Measurements from ENCODE around the gene LRGUK.
"Not testable (repeated sequence)": the region's sequence is repeated elsewhere in the genome, so short reads cannot be mapped to it uniquely, and the experiment has no call there.

Gene LRGUK

GRCh38 chr7:134287916-134288659, 160.9 kb downstream of the LRGUK start:
- Mint-ChIP-seq H3K27ac (no peak overlapping the region), H3K27me3 (no peaks in the 10 kb centered on the region), H3K4me1 (peaks cover 5% of the 10 kb centered on the region), H3K36me3 (peaks cover 8% of the 10 kb centered on the region), H3K9me3 (no peaks in the 10 kb centered on the region), H3K4me3 (no peak overlapping the region)
- no peak for ATAC-seq

GRCh38 chr7:134289423-134289822, 162.3 kb downstream of the LRGUK start:
- H3K4me1 Mint-ChIP-seq: peaks cover 12% of the 10 kb centered on the region
- H3K27ac Mint-ChIP-seq: no peak overlapping the region
- no peaks in the 10 kb centered on the region for H3K9me3 Mint-ChIP-seq
- no peak overlapping the region for H3K4me3 Mint-ChIP-seq
- H3K27me3 Mint-ChIP-seq: no peaks in the 10 kb centered on the region
- peaks cover 14% of the 10 kb centered on the region for H3K36me3 Mint-ChIP-seq
- no peak for ATAC-seq

DNA sequence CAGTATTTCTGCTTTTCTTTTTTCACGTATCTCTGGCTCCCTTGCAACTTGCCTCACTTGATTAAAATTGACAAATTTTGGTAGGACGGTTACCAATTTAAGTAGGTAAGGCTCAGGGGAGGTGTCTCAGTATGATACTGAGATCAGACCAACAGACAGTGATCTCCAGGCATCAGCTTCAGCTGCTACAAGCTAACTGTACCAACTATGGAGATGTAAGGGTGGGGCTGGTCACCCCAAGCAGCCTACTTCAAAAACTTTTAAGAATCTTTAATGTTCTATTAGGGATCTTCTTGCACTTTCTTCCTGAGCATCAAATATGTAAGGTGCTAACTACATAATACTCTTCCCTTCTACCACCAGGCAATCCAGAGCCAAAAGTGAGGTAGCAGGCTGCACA, 162.7 kb downstream of the LRGUK start:
- peaks cover 12% of the 10 kb centered on the region for H3K4me1 Mint-ChIP-seq
- no peaks in the 10 kb centered on the region for H3K9me3 Mint-ChIP-seq
- H3K4me3 Mint-ChIP-seq: no peak overlapping the region
- no peak for ATAC-seq
- H3K27me3 Mint-ChIP-seq: no peaks in the 10 kb centered on the region
- H3K36me3 Mint-ChIP-seq: peaks cover 18% of the 10 kb centered on the region
- no peak overlapping the region for H3K27ac Mint-ChIP-seq

DNA sequence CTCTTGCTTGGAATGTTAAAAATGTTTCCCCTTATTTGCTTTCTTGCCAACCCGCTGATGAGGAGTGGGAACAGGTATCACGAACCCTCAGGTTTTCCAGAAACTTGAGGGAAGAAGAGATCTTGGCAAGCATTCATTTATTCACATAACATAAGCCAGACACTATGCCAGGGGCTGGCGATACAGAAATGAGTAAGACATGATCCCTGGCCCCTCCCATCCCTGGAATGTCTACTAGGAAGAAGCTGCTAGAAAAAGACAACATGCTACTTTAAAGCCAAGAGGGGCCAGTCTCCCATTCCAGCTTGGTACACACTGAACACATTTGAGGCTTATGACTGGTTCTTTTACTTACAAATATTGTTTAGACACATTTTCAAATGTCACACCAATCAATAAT, 163.1 kb downstream of the LRGUK start:
- no peaks in the 10 kb centered on the region for H3K27me3 Mint-ChIP-seq
- ATAC-seq: no peak
- no peak overlapping the region for H3K4me3 Mint-ChIP-seq
- H3K36me3 Mint-ChIP-seq: peaks cover 22% of the 10 kb centered on the region
- no peak overlapping the region for H3K27ac Mint-ChIP-seq
- H3K9me3 Mint-ChIP-seq: no peaks in the 10 kb centered on the region
- H3K4me1 Mint-ChIP-seq: peaks cover 12% of the 10 kb centered on the region

- Mint-ChIP-seq H3K9me3 (no peaks in the 10 kb centered on the region), H3K4me3 (peak overlapping the region; percentile 30), H3K4me1 (peaks cover 12% of the 10 kb centered on the region), H3K36me3 (peaks cover 32% of the 10 kb centered on the region), H3K27me3 (no peaks in the 10 kb centered on the region), H3K27ac (peak overlapping the region; percentile 69)
- ATAC-seq: peak; percentile 100
Observed at GRCh38 chr7:134293002-134293740, 166.0 kb downstream of the LRGUK start.

- H3K27me3 Mint-ChIP-seq, H3K27ac Mint-ChIP-seq, H3K4me3 Mint-ChIP-seq, H3K9me3 Mint-ChIP-seq, ATAC-seq: not testable (repeated sequence)
- peaks cover 12% of the 10 kb centered on the region for H3K4me1 Mint-ChIP-seq
- H3K36me3 Mint-ChIP-seq: peaks cover 44% of the 10 kb centered on the region
Observed at GRCh38 chr7:134295982-134296381, 168.8 kb downstream of the LRGUK start.

DNA sequence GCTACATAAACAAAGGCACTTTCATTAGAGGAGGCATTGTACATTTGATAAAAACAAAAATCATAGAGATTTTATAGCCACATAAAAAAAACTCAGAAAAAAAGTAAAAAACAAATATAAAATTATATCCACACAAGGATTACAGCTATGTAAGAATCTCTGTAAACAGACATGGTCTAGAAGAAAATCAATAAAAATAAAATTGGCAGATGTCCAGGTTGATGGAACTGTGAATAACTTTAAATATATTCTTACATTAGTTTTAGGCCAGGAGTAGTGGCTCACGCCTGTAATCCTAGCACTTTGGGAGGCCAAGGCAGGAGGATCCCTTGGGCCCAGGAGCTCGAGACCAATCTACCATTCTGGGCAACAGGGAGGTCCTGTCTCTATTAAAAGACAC, 170.3 kb downstream of the LRGUK start:
- Mint-ChIP-seq H3K4me3 (no peak overlapping the region), H3K27me3 (no peaks in the 10 kb centered on the region), H3K9me3 (no peaks in the 10 kb centered on the region), H3K4me1 (peaks cover 12% of the 10 kb centered on the region), H3K36me3 (peaks cover 54% of the 10 kb centered on the region), H3K27ac (no peak overlapping the region)
- no peak for ATAC-seq

- ATAC-seq: no peak
- Mint-ChIP-seq H3K4me3 (no peak overlapping the region), H3K27me3 (no peaks in the 10 kb centered on the region), H3K36me3 (peaks cover 59% of the 10 kb centered on the region), H3K27ac (no peak overlapping the region), H3K9me3 (no peaks in the 10 kb centered on the region), H3K4me1 (no peaks in the 10 kb centered on the region)
Observed at GRCh38 chr7:134298902-134299683, 172.0 kb downstream of the LRGUK start.

- Mint-ChIP-seq H3K36me3 (peaks cover 55% of the 10 kb centered on the region), H3K9me3 (no peaks in the 10 kb centered on the region), H3K27me3 (no peaks in the 10 kb centered on the region), H3K27ac (no peak overlapping the region), H3K4me1 (no peaks in the 10 kb centered on the region), H3K4me3 (no peak overlapping the region)
- ATAC-seq: no peak
Observed at GRCh38 chr7:134300988-134301387, 173.8 kb downstream of the LRGUK start.

GRCh38 chr7:134301592-134301991, 174.5 kb downstream of the LRGUK start:
- Mint-ChIP-seq H3K36me3 (peaks cover 57% of the 10 kb centered on the region), H3K27ac (no peak overlapping the region), H3K4me1 (no peaks in the 10 kb centered on the region), H3K4me3 (no peak overlapping the region), H3K9me3 (no peaks in the 10 kb centered on the region), H3K27me3 (no peaks in the 10 kb centered on the region)
- no peak for ATAC-seq

DNA sequence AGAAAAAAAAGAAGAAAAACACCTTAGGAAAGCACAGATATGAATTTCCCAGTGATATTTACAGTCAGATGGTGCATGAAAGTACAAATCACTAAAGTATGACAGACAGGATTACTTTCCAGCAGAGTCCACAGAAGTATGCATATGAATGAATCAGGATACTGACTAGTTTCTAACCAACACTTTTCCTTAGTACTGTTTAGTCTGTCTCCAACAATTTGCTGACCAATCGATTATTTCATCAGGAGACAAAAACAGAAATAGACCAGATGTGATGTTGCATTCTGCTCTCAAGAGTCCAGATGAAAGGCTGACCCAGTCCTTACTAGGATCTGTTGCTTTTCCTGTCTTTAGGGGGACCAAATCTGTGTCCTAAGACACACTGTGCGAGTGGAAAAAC, 175.0 kb downstream of the LRGUK start:
- no peaks in the 10 kb centered on the region for H3K27me3 Mint-ChIP-seq
- H3K4me1 Mint-ChIP-seq: no peaks in the 10 kb centered on the region
- no peaks in the 10 kb centered on the region for H3K9me3 Mint-ChIP-seq
- no peak overlapping the region for H3K27ac Mint-ChIP-seq
- no peak overlapping the region for H3K4me3 Mint-ChIP-seq
- no peak for ATAC-seq
- H3K36me3 Mint-ChIP-seq: peaks cover 59% of the 10 kb centered on the region

DNA sequence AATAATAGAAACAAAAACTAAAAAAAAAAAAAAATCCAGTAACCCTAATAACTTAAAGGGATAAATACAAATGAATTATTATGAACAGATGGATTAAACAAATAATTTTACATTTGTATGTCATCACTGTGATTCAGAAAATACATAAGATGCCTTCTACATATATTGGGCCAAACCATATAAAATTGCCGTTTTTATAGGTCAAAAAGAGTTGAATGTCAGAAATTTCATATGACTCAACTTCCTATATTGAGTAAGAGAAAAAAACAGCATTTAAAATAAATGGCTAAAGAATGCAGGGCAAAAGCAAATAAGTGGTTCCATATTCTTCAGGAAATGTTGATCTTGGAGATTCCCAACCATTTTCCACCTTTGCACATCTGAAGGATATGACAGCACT, 180.2 kb downstream of the LRGUK start:
- Mint-ChIP-seq H3K27me3 (no peaks in the 10 kb centered on the region), H3K4me1 (peaks cover 4% of the 10 kb centered on the region), H3K27ac (no peak overlapping the region), H3K36me3 (peaks cover 57% of the 10 kb centered on the region), H3K4me3 (no peak overlapping the region), H3K9me3 (no peaks in the 10 kb centered on the region)
- ATAC-seq: no peak

DNA sequence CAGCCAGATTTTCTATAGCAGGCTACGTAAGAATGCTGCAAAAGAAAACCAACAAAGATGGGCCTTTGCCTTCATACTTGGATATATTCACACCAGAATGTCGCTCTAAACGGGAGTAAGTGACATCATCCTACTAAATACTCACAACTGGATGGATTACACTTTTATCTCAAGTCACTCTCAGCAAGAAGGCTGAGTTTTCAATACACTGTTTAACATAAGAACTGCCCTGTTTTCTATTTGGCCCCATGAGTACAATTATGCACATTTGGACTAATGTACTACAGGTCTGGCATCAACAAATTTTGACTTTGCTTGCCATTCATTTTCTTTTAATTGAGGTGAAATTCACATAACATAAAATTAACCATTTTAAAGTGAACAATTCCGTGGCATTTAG, 181.4 kb downstream of the LRGUK start:
- no peaks in the 10 kb centered on the region for H3K9me3 Mint-ChIP-seq
- H3K36me3 Mint-ChIP-seq: peaks cover 48% of the 10 kb centered on the region
- no peak for ATAC-seq
- no peak overlapping the region for H3K27ac Mint-ChIP-seq
- H3K27me3 Mint-ChIP-seq: no peaks in the 10 kb centered on the region
- no peak overlapping the region for H3K4me3 Mint-ChIP-seq
- H3K4me1 Mint-ChIP-seq: peaks cover 6% of the 10 kb centered on the region

DNA sequence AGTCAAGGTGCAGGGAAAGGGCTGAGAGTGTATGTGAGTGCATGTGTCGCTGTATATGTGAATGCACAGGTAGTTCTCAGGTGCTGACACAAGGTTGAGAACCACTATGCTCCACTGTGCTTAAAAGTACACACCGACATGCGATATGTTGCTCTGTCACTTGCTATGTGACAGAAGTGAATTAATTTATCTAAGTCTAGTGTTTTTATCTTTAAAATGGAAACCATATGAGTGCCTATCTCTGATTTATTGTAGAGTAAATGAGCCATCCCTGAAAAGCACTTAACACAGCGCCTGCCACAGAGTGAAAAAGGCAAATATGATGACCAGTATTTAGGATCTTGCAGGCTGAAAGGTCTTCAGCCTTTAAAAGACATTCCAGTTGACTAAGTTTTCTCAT, 184.7 kb downstream of the LRGUK start:
- Mint-ChIP-seq H3K27ac (no peak overlapping the region), H3K36me3 (peaks cover 26% of the 10 kb centered on the region), H3K4me3 (no peak overlapping the region), H3K4me1 (peaks cover 13% of the 10 kb centered on the region), H3K27me3 (no peaks in the 10 kb centered on the region), H3K9me3 (no peaks in the 10 kb centered on the region)
- ATAC-seq: no peak

DNA sequence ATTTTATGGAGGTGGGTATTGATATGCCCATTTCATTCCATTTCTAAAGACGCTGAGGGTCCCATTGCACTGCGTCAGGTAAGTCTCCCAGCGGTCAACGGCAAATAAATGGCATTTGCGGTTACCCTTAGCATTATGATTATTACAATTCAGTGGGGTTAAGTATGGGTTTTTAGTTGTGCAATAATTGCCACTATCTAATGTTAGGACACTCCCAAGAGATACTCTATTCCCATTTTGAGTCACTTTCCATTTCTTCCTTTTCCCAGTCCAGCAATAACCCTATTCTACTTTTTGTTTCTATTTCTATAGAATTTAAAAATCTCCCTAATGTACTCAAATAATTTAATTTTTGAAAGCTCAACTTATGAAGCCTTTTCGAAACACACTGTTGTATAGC, 185.6 kb downstream of the LRGUK start:
- H3K36me3 Mint-ChIP-seq: peaks cover 26% of the 10 kb centered on the region
- no peaks in the 10 kb centered on the region for H3K9me3 Mint-ChIP-seq
- no peak overlapping the region for H3K4me3 Mint-ChIP-seq
- H3K27ac Mint-ChIP-seq: no peak overlapping the region
- H3K4me1 Mint-ChIP-seq: peaks cover 19% of the 10 kb centered on the region
- H3K27me3 Mint-ChIP-seq: no peaks in the 10 kb centered on the region
- ATAC-seq: no peak

All from stimulated activated memory B cell treated with anti-CD40 and anti-IgM and Interleukin-4, amounts not matched to agents 10 μg/mL and 1 μg/mL and 100 μg/mL, for 72 hours (primary cell).